ENCODE data around the gene GLI3. TPM values are rescaled to one million over a fixed set of nuclear protein-coding genes. Genes with fewer than 3 reads are reported as not detected.

Gene GLI3
- total RNA-seq: 1 to 10 TPM; 5.2 to 6.0 TPM

GRCh38 chr7:42236976-42237810 is at the start of gene GLI3:
GLI3 (minus strand) TSS chr7:42237209; CDS start chr7:42223253, 13,956 bp downstream.

Small RNA genes within 50 kb of the gene (small RNA-seq; reads per million reads assigned to genes)
- 0 reads per million in 2 donors for gene HMGN2P30
